Measurements from ENCODE around the gene ACOT7.

DNA sequence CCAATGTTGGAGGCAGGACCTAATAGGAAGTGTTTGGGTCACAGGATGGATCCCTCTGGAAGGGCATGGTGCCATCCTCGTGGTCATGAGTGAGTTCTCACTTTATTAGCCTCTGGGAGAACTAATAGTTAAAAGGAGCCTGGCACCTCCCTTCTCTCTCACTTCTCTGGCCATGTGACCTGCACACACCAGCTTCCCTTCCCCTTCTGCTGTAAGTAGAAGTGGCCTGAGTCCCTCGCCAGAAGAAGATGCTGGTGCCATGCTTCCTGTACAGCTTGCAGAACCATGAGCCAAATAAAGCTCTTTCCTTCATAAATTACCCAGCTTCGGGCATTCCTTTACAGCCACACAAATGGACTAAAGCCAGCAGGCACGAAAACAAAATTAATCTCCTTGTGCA, 23.6 kb downstream of the ACOT7 start:
- no peak for TF ChIP-seq EZH2 (IDR thresholded peaks at IDR 0.05; ENCODE audit: low read length, unreplicated experiment)
- TF ChIP-seq CTCF (conservative IDR thresholded peaks at IDR 0.05; ENCODE audit: low read depth, low read length): no peak
- TF ChIP-seq EZH2phosphoT487 (IDR thresholded peaks at IDR 0.05; ENCODE audit: borderline replicate concordance, low read length): no peak

Data from PC-3 (cell line).